Measurements from ENCODE around the gene HPS6. TPM values are rescaled to one million over a fixed set of nuclear protein-coding genes. Genes with fewer than 3 reads are reported as not detected.

HPS6 gene
- total and polyA plus RNA-seq, 2 donors (not counting 1 experiment from before 2014, with no cell fraction given): 8.0 to 30.1 TPM

GRCh38 chr10:102072673-102073527 is 7.8 kb downstream of the HPS6 start:
- DNase-seq (ENCODE audit: low read depth in 2 of 2): peak; percentile 59 to 79
- TF ChIP-seq EZH2 (IDR thresholded peaks at IDR 0.05; ENCODE audit: low read length, missing control alignments): no peak
- TF ChIP-seq, protein P1, sequence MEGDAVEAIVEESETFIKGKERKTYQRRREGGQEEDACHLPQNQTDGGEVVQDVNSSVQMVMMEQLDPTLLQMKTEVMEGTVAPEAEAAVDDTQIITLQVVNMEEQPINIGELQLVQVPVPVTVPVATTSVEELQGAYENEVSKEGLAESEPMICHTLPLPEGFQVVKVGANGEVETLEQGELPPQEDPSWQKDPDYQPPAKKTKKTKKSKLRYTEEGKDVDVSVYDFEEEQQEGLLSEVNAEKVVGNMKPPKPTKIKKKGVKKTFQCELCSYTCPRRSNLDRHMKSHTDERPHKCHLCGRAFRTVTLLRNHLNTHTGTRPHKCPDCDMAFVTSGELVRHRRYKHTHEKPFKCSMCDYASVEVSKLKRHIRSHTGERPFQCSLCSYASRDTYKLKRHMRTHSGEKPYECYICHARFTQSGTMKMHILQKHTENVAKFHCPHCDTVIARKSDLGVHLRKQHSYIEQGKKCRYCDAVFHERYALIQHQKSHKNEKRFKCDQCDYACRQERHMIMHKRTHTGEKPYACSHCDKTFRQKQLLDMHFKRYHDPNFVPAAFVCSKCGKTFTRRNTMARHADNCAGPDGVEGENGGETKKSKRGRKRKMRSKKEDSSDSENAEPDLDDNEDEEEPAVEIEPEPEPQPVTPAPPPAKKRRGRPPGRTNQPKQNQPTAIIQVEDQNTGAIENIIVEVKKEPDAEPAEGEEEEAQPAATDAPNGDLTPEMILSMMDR (conservative IDR thresholded peaks at IDR 0.05 in 1 of 2, IDR thresholded peaks at IDR 0.05 in 1 of 2; ENCODE audit: low read depth in 1 of 2, low read length in 2 of 2): peak; percentile 94 to 98
- Histone ChIP-seq H3K4me2 (ENCODE audit: extremely low read depth, insufficient read depth, low read length) (no peak overlapping the region), H3K27me3 (ENCODE audit: control insufficient read depth, insufficient read depth, low read length) (no peaks in the 10 kb centered on the region), H3K27ac (ENCODE audit: insufficient read depth, low read length) (no peak overlapping the region), H3K79me2 (ENCODE audit: control insufficient read depth, insufficient read depth, low read length) (peaks cover 2% of the 10 kb centered on the region), H4K20me1 (ENCODE audit: control insufficient read depth, extremely low read depth, insufficient read depth, low read length) (no peaks in the 10 kb centered on the region), H3K9ac (ENCODE audit: insufficient read depth, low read length) (no peak overlapping the region), H3K4me3 (replicated peaks in 1 of 4; ENCODE audit: control extremely low read depth in 1 of 4, insufficient read depth in 1 of 4, low read depth in 3 of 4, low read length in 4 of 4) (no peak overlapping the region), H2AFZ (ENCODE audit: low read length) (no peak overlapping the region), H3K9me3 (ENCODE audit: control insufficient read depth, insufficient read depth, low read depth, low read length) (no peaks in the 10 kb centered on the region), H3K36me3 (ENCODE audit: control insufficient read depth, insufficient read depth, low read length) (no peaks in the 10 kb centered on the region), H3K4me1 (ENCODE audit: control insufficient read depth, extremely low read depth, insufficient read depth, low read length) (no peaks in the 10 kb centered on the region)

DNA sequence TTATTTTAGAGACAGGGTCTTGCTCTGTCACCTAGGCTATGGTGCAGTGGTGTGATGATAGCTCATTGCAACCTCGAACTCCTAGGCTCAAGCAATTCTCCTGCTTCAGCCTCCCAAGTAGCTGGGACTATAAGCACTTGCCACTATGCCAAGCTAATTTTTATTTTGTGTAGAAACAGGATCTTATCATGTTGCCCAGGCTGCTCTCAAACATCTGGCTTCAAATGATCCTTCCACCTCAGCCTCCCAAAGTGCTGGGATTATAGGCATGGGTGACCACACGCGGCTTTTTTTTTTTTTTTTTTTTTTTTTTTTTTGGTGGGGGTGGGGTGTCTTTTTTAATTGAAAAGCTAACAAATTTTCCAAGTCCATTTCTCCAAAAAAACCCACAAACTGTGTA is 18.4 kb downstream of the HPS6 start:
- DNase-seq (ENCODE audit: low read depth in 2 of 2): no peak
- H3K79me2 ChIP-seq (ENCODE audit: control insufficient read depth, insufficient read depth, low read length): no peaks in the 10 kb centered on the region
- no peaks in the 10 kb centered on the region for H3K27me3 ChIP-seq (ENCODE audit: control insufficient read depth, insufficient read depth, low read length)
- no peak overlapping the region for H3K4me2 ChIP-seq (ENCODE audit: extremely low read depth, insufficient read depth, low read length)
- H3K4me3 ChIP-seq (replicated peaks in 1 of 4; ENCODE audit: control extremely low read depth in 1 of 4, insufficient read depth in 1 of 4, low read depth in 3 of 4, low read length in 4 of 4): no peak overlapping the region
- H3K36me3 ChIP-seq (ENCODE audit: control insufficient read depth, insufficient read depth, low read length): no peaks in the 10 kb centered on the region
- no peaks in the 10 kb centered on the region for H3K9me3 ChIP-seq (ENCODE audit: control insufficient read depth, insufficient read depth, low read depth, low read length)
- no peak overlapping the region for H3K9ac ChIP-seq (ENCODE audit: insufficient read depth, low read length)
- H3K27ac ChIP-seq (ENCODE audit: insufficient read depth, low read length): no peak overlapping the region
- H3K4me1 ChIP-seq (ENCODE audit: control insufficient read depth, extremely low read depth, insufficient read depth, low read length): no peaks in the 10 kb centered on the region
- H2AFZ ChIP-seq (ENCODE audit: low read length): no peak overlapping the region
- TF ChIP-seq EZH2 (IDR thresholded peaks at IDR 0.05; ENCODE audit: low read length, missing control alignments): no peak
- TF ChIP-seq, protein P1 (conservative IDR thresholded peaks at IDR 0.05 in 1 of 2, IDR thresholded peaks at IDR 0.05 in 1 of 2; ENCODE audit: low read depth in 1 of 2, low read length in 2 of 2): no peak
- no peaks in the 10 kb centered on the region for H4K20me1 ChIP-seq (ENCODE audit: control insufficient read depth, extremely low read depth, insufficient read depth, low read length)

- Histone ChIP-seq H3K4me1 (ENCODE audit: control insufficient read depth, extremely low read depth, insufficient read depth, low read length) (no peaks in the 10 kb centered on the region), H4K20me1 (ENCODE audit: control insufficient read depth, extremely low read depth, insufficient read depth, low read length) (no peaks in the 10 kb centered on the region), H3K36me3 (ENCODE audit: control insufficient read depth, insufficient read depth, low read length) (no peaks in the 10 kb centered on the region), H3K27me3 (ENCODE audit: control insufficient read depth, insufficient read depth, low read length) (no peaks in the 10 kb centered on the region), H3K4me2 (ENCODE audit: extremely low read depth, insufficient read depth, low read length) (no peak overlapping the region), H2AFZ (ENCODE audit: low read length) (no peak overlapping the region), H3K9ac (ENCODE audit: insufficient read depth, low read length) (no peak overlapping the region), H3K79me2 (ENCODE audit: control insufficient read depth, insufficient read depth, low read length) (no peaks in the 10 kb centered on the region), H3K27ac (ENCODE audit: insufficient read depth, low read length) (no peak overlapping the region), H3K4me3 (replicated peaks in 1 of 4; ENCODE audit: control extremely low read depth in 1 of 4, insufficient read depth in 1 of 4, low read depth in 3 of 4, low read length in 4 of 4) (no peak overlapping the region), H3K9me3 (ENCODE audit: control insufficient read depth, insufficient read depth, low read depth, low read length) (no peaks in the 10 kb centered on the region)
- no peak for DNase-seq (ENCODE audit: low read depth in 2 of 2)
- no peak for TF ChIP-seq EZH2 (IDR thresholded peaks at IDR 0.05; ENCODE audit: low read length, missing control alignments)
- TF ChIP-seq, protein P1 (conservative IDR thresholded peaks at IDR 0.05 in 1 of 2, IDR thresholded peaks at IDR 0.05 in 1 of 2; ENCODE audit: low read depth in 1 of 2, low read length in 2 of 2): no peak
Measured at GRCh38 chr10:102085336-102085735, 20.2 kb downstream of the HPS6 start.
